HG03139 (cell line): ENCODE measurements around the gene TIMM44.
"Not testable (repeated sequence)": the region's sequence is repeated elsewhere in the genome, so short reads cannot be mapped to it uniquely, and the experiment has no call there.

Experiments used
- ATAC-seq: cut with Tn5 transposase; IDR thresholded peaks from one replicate; pipeline ENCODE4 v1.9.1; 2021; ENCODE audit not compliant: unreplicated experiment

Gene TIMM44

DNA sequence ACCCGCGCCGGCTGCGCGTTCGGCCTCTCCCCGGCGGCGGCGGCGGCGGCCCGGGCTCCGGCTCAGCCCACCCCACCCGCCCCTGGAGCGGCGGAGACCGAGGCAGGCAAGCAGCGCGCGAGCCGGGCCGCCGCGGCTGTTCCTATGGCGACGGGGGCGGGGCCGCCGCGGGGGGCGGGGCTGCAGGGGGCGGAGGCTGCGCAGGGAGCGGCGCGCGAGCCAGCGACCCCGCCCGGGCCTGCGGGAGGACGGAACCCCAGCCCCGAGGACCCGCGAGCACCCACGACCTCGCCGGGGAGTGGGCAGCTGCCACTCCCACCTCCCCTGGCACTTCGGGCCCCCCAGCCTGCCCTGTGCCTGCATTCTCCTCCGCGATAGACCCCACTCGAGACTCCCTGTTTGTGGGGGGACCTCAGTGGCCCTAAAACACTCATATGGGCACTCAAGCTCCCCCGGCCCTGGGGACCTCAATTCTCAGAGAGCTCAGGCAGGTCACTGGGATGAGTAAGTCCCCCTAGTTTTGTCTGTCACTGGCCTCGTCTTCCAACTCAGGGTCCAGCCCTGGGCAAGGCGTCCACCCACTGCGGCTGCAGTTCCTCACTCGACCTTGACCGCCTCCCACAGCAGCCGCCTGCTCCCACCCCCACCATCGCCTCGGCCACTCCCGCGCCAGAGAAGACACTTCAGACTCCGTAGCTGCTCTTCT is 17.3 kb downstream of the TIMM44 start, which contains the start of gene CTXN1:
TSS of gene CTXN1 (minus strand) at position 115 of the 706 bp plus-strand sequence. CDS start 597 bp downstream, outside the sequence.
- no peak for ATAC-seq

DNA sequence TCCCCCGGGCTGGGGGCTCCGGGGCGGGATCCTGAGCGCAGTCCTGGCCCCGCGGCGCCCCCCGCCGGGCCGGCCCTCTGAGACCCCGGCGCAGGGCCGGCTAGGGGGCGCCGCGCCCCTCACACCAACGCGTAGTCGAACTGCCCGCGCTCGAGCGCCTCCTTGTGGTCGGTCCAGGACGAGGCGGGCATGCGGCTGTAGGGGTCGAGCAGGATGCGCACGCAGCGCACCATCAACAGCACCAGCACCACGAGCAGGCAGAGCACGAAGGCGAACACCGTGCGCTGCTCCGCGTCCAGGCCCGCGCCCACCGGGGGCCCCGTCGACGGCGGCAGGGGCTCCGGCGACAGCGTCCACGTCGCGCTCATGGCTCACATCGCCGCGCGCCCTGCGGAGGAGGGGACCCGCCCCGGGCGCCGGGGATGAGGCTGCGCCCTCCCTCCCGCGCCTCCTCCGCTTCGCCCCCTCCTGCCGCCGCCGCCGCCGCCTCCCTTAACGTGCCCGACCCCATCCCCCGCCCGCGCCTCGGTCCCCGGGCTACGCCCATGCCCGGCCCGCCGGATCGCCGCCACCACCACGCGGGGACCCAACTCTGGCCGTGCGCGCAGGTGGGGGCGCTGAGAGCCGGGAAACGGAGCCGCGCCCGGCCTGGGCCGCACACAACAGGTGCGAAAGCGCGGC is 18.2 kb downstream of the TIMM44 start:
- no peak for ATAC-seq

DNA sequence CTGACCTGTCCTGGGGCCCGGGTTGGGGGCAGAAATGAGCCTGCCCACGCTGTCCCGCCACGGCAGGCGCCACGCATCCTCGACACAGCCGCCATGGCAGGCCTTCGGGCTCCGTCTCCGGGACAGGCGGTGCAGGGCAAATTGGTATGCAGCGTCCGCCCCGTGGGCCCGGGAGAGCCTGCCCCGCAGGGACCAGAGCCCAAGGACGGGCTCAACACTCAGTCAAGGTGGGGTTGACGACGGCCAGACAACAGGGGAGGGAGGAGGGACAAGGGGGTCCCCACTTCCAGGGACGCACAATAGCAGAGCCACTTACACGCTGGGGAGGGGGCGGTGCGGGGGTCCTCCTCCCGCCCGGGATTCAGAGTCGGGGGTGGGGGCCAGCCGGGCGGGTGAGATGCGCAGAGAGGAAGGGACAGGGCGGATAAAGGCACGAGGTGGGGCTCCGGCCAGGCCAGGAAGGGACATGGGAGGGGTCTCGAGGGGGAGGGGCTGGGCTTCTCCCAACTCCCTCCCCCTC is 18.8 kb downstream of the TIMM44 start:
- no peak for ATAC-seq

DNA sequence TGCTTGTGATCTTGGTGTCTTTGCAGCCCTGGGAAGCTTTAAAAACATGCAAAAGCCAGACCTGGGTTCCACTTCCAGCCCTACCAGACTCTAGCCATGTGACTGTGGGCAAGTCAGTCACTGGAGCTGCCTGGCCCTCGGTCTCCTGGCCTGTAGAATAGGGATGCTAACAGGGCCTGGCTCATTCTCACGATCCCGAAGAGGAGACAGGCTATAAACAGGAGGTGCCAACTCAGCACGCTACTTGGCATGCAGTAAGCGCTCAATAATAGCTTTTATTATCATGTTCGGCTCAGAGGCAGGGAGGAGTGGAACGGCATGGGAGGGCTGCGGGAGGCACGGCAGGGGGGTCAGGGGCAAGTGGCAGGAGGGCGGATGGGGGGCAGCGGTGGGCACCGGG is 19.2 kb downstream of the TIMM44 start:
- ATAC-seq, result no peak

DNA sequence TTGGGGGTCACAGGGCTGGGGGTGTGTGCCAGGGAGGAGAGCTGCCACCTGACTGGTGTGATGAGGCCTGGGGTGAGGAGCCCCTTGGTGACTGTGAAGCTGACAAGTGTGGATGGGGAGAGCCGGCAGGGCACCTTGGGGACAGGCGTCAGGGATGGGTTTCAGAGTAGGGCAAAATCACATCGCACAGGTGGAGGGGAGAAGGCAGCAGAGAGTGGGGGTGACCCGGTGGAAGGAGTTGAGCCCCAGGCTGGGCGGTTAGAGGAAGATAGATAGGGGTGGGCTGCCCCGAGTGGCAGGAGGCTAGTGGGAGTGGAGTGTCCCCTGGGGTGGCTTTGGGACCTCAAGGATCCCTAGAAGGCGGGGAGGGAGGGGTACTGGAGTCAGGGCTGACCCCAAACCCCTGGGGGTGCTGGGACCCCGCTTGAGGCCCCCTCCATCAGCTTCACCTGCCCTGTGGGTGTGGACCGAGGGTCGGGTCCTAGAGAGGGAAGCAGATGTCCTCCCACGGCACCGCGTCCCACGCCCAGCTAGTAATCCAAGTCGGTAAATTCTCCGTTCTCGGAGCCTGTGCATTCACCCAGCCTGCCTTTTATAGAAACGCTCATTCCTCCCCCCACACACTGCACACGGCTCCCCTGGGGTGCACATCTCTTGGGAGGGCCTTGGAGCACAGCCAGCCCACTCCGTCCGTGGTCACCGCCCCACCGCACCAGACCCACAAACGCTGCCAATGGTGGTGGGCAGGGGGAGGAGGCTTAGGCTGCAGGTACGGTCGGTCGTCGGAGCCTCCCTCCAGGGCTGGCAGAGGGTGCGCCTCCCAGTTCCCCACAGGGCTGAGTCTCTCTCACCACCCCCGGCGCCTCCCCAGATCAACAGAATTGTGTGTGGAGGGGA is 19.9 kb downstream of the TIMM44 start:
- no peak for ATAC-seq

DNA sequence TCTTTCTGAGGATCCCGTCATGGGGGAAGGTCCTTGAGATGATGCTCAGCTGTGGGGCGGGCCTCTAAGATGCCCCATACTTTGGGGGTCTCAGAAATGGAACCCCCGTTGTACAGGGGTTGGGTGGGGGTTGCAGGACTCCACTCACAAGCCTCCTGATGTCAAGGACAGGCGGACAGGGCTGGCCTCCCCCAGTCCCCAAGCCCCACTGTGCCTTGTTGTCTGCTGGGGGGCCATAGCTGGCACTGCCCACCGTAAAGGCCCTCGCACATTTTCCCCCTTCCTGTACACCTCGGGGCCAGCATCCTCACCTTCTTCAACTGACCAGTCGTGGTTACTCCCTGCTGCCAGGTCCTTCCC is 20.6 kb downstream of the TIMM44 start:
- ATAC-seq, result no peak

DNA sequence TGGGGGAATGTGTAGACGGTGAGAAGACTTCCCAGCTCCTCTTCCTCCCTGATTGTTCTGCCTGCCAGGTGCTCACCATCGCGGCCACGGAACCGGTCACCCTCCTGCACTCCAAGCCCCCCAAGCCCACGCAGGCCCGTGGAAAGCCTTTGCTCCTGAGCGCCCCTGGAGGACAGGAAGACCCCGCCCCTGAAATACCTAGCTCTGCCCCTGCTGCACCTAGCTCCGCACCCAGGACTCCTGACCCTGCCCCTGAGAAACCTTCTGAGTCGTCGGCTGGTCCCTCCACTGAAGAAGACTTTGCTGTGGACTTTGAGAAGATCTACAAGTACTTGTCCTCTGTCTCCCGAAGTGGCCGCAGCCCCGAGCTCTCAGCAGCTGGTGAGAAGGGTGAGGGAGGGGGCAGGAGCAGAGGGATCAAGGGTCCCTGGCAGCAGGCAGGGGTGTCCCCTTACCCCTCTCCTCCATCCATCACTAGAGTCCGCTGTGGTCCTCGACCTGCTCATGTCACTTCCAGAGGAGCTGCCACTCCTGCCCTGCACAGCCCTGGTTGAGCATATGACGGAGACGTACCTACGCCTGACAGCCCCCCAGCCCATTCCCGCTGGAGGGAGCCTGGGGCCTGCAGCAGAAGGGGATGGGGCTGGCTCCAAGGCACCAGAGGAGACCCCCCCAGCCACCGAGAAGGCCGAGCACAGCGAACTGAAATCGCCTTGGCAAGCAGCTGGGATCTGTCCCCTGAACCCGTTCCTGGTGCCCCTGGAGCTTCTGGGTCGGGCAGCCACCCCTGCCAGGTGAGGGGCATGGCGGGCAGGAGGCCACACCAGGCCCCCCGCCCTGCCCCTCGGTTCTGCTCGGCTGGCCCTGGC is 21.3 kb downstream of the TIMM44 start:
- ATAC-seq, result no peak

DNA sequence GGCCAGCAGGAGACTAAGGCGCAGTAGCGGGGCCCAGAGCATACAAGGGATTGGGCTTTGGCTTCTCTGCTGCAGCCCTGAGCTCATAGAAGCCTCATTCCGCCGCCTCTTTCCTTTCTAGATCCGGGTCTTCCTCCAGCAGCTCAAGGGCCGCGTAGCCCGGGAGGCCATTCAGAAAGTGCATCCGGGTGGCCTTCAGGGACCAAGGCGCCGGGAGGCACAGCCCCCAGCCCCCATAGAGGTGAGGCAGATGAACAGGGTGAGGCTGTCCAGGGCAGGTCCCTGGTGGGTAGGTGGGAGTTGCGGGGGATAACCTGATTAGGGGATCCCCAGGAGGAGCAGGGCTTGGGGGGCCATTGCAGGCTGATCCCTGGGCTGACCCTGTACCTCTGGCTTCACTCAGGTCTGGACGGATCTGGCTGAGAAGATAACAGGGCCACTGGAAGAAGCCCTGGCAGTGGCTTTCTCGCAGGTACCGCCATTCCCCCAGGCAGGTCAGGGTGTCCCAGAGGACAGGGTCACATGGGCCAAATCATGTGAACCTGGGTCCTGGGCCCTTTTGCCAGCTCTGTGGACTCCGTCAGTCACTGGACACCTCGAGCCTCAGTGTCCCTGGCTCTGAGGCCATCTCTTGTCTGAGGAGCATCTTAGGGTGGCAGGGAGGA is 22.0 kb downstream of the TIMM44 start:
- ATAC-seq, result no peak

DNA sequence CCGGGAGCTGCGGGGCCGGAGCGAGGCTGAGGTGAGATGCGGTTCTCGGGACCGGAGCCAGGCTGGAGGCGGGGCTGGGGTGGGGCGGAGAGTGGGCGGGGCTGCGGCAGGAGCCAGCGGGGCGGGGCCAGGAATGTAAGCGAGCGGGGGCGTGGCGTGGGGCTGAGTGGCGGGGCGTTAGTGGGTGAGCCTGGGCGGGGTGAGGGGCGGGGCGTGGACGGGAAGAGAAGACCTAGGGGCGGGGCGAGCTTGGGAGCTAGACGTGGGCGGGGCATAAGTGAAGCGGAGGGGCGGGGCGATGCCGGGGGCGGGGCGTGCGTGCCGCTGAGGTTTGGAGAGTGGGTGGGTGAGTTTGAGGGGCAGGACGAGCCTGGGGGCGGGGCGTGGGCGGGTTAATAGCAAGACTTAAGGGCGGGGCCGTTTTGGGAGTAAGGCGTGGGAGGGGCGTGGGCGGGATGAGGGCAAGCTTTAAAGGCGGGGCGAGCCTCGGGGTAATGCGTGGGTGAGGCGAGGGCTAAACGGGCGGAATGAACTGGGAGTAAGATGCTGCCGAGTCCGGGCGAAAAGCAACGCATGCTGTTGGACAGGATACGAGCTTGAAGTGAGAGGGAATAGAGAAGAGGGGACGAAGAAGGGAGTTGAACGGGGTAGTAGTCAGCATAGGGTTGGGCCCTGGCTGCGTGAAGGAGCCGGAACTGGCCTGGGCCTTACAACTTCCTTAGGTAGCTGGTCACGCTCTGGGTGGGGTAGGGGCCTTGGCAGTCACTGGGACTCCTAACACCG is 22.8 kb downstream of the TIMM44 start:
- peak; percentile 32 for ATAC-seq

DNA sequence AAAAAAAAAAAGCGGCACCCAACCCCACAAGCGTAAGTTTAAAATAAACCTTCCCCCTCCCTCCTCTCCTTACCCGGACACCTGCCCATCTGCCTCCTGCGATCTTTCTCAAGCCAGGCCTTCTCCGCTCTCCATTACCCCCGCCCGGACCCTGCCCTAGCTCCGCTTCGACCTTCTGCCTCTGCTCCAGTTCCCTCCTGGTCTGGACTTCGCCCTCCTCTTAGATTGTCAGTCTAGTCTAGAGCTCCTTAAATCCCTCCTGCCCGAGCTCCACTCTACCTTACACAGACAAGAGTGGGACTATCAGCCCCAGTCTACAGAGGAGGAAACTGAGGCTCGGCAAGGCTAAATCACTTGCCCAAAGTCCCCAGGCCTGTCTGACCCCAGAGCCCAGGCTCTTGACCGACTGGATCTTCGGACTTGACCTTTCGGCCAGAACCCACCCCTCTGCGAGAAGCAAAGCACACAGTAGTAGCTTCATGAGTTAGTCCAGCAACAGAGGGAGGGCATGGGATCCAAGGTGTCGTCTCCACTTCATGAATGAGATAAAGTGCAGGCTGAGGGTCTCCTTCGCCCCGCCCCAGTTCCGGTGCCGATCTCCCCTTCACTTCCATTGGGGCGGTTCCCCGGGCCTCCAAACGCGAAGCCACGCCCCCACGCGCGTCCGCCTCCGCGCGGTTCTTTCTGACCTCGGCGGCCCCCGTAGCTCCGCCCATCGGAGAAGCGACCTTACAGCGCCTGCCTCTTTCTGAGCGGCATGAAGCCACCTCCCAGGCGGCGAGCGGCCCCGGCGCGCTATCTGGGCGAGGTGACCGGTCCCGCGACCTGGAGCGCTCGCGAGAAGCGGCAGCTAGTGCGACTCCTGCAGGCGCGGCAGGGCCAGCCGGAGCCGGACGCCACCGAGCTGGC is 23.6 kb downstream of the TIMM44 start, which contains the start of gene SNAPC2:
TSS of gene SNAPC2 (plus strand) at position 729 of the 909 bp plus-strand sequence. CDS start at position 758, 29 bp downstream.
- peak; percentile 39 for ATAC-seq

DNA sequence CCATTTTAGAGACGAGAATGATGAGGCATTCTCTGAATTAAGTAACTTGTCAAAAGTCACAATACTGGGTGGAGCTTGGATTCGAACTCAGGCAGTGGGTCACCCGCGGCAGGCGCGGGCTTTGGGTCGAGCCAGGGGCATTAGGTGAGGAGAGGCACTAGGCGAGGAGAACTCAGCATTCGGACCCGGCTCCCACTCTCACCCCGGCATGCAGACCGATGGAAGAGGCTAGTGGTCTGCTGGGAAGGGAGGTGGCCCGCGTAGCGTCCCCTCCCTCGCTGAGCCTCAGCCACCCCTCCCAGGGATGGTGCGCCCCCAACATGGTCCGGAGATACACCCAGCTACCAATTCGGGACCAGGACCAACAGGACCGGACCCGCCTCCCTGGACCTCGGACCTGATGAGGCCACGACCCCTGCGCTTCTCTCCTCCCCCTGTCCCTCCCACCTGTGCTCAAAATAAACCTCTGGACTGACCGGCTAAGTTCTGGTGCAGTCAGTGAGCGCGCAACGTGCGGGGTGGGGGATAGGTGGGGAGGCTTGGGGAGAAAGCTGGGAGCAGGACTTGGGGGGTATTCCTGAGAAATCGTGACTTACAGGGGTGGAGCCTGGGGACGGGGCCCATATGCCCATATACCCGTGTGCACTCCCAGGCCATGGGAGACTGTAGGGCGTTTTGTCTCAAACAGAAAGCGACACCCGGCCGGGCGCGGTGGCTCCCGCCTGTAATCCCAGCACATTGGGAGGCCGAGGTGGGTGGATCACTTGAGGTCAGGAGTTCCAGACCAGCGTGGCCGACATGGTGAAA is 24.6 kb downstream of the TIMM44 start:
- ATAC-seq, result no peak

DNA sequence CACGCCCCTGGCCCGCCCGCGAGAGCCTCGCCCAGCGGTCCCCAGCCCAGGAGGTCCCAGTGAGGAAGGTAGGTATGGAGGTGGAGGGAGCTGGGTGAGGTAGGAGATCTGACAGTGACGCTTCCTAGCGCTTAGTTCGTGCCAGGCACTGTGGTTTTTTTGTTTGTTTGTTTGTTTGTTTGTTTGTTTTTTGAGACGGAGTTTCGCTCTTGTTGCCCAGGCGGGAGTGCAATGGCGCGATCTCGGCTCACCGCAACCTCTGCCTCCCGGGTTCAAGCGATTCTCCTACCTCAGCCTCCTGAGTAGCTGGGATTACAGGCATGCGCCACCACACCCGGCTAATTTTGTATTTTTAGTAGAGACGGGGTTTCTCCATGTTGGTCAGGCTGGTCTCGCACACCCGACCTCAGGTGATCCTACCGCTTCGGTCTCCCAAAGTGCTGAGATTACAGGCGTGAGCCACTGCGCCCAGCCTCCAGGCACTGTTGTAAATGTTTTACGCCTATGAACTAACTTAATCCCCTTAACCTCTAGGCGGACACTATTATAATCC is 25.3 kb downstream of the TIMM44 start:
- not testable (repeated sequence) for ATAC-seq

DNA sequence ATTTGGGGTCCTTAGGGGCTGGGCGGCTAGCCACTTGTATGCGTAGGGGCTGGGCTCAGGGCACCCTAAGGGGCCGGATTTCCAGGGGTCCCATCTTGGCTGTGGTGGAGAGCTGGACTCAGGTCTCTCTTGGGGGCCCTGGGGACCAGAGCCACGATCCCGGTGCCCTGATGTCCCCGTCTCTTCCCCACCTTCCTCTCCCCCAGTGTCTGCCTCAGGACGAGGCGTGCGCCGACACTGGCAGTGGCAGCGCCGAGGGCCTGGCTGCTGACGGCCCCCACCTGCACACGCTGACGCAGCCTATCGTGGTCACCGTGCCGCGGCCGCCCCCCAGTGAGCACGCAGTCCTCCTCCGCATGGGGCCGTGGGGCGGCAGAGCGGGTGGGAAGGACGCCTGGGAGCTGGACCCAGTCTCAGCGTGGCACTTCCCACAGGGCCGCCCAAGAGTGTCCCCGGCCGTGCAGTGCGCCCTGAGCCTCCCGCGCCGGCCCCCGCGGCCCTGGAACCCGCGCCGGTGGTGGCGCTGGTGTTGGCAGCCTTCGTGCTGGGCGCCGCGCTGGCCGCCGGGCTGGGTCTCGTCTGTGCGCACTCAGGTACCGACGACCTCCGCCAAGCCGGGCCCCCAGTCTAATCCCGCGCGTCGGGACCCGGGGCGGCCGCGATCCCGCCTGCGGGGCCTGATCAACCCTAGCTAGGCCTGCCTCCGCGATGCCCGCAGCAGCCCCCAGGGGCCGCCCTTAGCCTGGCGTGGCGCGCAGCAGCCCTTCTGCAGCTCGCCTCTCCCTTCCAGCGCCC is 26.0 kb downstream of the TIMM44 start:
- no peak for ATAC-seq

DNA sequence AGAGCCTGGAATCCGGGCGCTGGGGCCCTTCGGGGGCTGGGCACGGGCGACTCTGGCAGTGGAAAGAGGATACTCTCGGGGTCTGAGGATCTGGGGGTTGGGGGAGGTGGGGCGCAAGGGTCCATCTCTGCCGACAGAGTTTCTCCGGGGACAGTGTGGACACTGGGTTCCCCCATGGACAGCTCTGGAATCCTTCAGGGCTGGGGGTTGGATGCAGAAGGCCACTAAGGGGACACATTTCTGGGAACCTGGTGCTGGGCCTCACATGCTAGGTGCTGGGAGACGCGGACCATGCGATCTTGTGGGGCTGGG is 26.6 kb downstream of the TIMM44 start:
- no peak for ATAC-seq

DNA sequence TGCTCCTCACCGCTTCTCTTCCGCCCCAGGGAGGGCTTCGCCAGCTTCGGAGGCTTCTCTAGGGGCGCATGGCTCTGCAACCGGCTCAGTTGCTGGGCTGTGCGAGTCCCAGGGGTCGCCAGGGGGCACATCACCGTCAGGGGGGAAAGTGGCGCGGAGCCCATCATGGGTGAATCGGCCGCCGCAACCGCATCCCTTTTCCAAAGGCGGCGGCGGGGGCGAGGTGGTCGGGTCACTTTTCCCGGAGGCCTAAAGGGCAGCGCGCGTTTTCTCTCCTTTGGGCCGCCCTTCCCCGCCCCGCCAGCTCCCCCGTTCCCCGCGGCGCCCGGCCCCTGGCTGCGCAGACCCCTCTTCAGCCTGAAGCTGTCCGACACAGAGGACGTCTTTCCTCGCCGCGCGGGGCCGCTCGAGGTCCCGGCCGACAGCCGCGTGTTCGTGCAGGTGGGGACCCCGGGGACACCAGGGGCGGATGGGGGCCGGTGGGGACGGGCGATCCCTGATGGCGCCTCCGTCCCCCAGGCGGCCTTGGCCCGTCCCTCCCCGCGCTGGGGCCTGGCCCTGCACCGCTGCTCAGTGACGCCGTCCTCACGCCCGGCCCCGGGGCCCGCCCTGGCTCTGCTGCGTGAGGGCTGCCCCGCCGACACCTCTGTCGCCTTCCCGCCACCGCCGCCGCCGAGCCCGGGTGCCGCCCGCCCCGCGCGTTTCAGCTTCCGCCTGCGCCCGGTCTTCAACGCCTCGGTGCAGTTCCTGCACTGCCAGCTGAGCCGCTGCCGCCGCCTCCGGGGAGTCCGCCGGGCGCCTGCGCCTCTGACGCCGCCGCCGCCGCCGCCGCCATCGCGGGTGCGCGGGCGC is 27.1 kb downstream of the TIMM44 start:
- ATAC-seq, result no peak
